Upper lobe of left lung (tissue), 6 donors: ENCODE data around the gene HOXA5. TPM values are rescaled to one million over a fixed set of nuclear protein-coding genes. Genes with fewer than 3 reads are reported as not detected.

ENCODE experiments used
- ATAC-seq, 2 donors: fragments of 200-7000 bp; cut with Tn5 transposase; one replicate each; pipeline ENCODE4 v1.9.1; 2022; ENCODE audit warnings: mild to moderate bottlenecking in 2 of 2, moderate library complexity in 2 of 2; ENCODE audit not compliant: low FRiP score in 2 of 2
- DNase-seq, 2 donors: peaks; one replicate each; pipeline ENCODE4 v3.0.0-alpha.2; 2019 to 2020
- H3K27ac ChIP-seq, 4 donors: fragments of 200-600 bp; sonication (generic); one replicate each; pipeline ENCODE4 v1.5.1; 2016 to 2019
- H3K27me3 ChIP-seq, 4 donors: fragments of 200-600 bp; sonication (generic); one replicate each; pipeline ENCODE4 v1.5.1; 2017 to 2019
- H3K36me3 ChIP-seq, 4 donors: fragments of 200-600 bp; sonication (generic); one replicate each; pipeline ENCODE4 v1.5.1; 2016 to 2019
- H3K4me1 ChIP-seq, 4 donors: fragments of 200-600 bp; sonication (generic); one replicate each; pipeline ENCODE4 v1.5.1; 2018 to 2019
- H3K4me3 ChIP-seq, 4 donors: fragments of 200-600 bp; sonication (generic); one replicate each; pipeline ENCODE4 v1.5.1; 2017 to 2019; ENCODE audit warnings: mild to moderate bottlenecking in 2 of 4, moderate library complexity in 1 of 4
- H3K9me3 ChIP-seq, 4 donors: fragments of 200-600 bp; sonication (generic); one replicate each; pipeline ENCODE4 v1.5.1; 2018 to 2019
- CTCF ChIP-seq, 6 experiments: fragments of 450-650 bp in 4 of 6; fragments of 200-600 bp in 2 of 6; sonication (generic) in 2 of 6; IDR thresholded peaks; one replicate each; pipeline ENCODE4 v1.5.1; 2016 to 2019; ENCODE audit warnings: antibody characterized with exemption in 6 of 6
- EP300 ChIP-seq, 4 donors: sonication (generic); formaldehyde crosslinking; IDR thresholded peaks; one replicate each; pipeline ENCODE4 v1.5.1; 2017; ENCODE audit warnings: antibody characterized with exemption in 4 of 4, control low read depth in 2 of 4
- POLR2A ChIP-seq, 4 donors: fragments of 450-650 bp; IDR thresholded peaks; one replicate each; pipeline ENCODE4 v1.5.1; 2016 to 2017; ENCODE audit warnings: antibody characterized with exemption in 4 of 4, mild to moderate bottlenecking in 2 of 4
- POLR2AphosphoS5 ChIP-seq, 2 donors: sonication (generic); formaldehyde crosslinking; IDR thresholded peaks; one replicate each; pipeline ENCODE4 v1.5.1; 2017; ENCODE audit warnings: antibody characterized with exemption in 2 of 2
- WGBS, 2 donors: methylation state at CpG; one replicate each; pipeline ENCODE4 v1.1.5; 2017 to 2018; 5-methylcytosine and 5-hydroxymethylcytosine counted together
- total RNA-seq, 6 donors: library from RNA; depleted of rRNA in 4 of 6; stranded (reverse); fragments of >200 nt in 4 of 6; gene quantifications; one replicate each; pipeline versions ENCODE4 v1.1.0 to v1.2.1, GENCODE V29; 2016 to 2021
- donor health status: DM: no; HTN: no; CAD: no; lungs with moderate emphysema.
- donor health status: DM: no; HTN: yes; CAD: no; lungs with severe emphysema.

The HOXA5 gene
- total RNA-seq, 6 donors from 2014 or later = 7.8 to 79.9 (median 16.9) TPM

DNA sequence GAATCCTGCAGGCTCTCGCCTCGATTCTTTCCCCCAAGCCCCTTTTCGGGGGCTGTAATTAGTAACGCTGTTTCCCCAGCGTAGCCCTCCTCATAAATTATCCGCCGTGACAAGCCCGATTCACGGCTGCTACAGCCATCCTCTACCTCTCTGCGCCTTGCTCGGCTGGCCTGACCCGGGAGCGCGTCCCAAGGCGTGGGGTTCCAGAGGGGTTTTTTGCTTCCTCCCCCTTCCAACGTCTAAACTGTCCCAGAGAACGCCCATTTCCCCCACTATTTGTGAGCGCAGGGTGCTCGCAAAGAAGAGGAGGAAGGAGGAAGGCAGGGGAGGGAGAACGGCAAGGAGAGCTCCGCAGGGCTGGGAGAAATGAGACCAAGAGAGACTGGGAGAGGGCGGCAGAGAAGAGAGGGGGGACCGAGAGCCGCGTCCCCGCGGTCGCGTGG, 880 bp downstream of the HOXA5 start:
- Histone ChIP-seq H3K27me3 (peaks cover 0 to 15% (median 7%) of the 10 kb centered on the region in 4 donors), H3K27ac (peak overlapping the region; percentile 94 to 98 (median 96)), H3K36me3 (no peaks in the 10 kb centered on the region), H3K9me3 (no peaks in the 10 kb centered on the region), H3K4me1 (peaks cover 4 to 25% (median 4%) of the 10 kb centered on the region in 4 donors), H3K4me3 (peak overlapping the region; percentile 47 to 74 (median 56))
- ATAC-seq = no peak
- no peak for TF ChIP-seq POLR2A (IDR thresholded peaks at IDR 0.05)
- TF ChIP-seq POLR2AphosphoS5 (IDR thresholded peaks at IDR 0.05) = no peak
- TF ChIP-seq CTCF (IDR thresholded peaks at IDR 0.05) = no peak
- TF ChIP-seq EP300 (IDR thresholded peaks at IDR 0.05) = no peak
- DNase-seq = peak in 1 of 2 donors; percentile 50
- WGBS, 2 donors = 25 to 33% methylated on average over 29 of the region's 29 CpGs

GRCh38 chr7:27141923-27142579, 1.4 kb downstream of the HOXA5 start:
- TF ChIP-seq CTCF (IDR thresholded peaks at IDR 0.05) (peak in 1 of 6 experiments; percentile 27), POLR2AphosphoS5 (IDR thresholded peaks at IDR 0.05) (no peak)
- Histone ChIP-seq H3K27ac (peak overlapping the region; percentile 94 to 98 (median 96)), H3K4me1 (peaks cover 0 to 19% (median 2%) of the 10 kb centered on the region in 4 donors), H3K36me3 (no peaks in the 10 kb centered on the region), H3K4me3 (peak overlapping the region; percentile 47 to 74 (median 56)), H3K9me3 (no peaks in the 10 kb centered on the region), H3K27me3 (peaks cover 0 to 12% (median 5%) of the 10 kb centered on the region in 4 donors)
- ATAC-seq = peak in 1 of 2 donors; percentile 8
- 14 to 39% methylated on average over 23 to 30 of the region's 30 CpGs for WGBS, 2 donors
- DNase-seq = peak in 1 of 2 donors; percentile 70

- Histone ChIP-seq H3K4me3 (peak overlapping the region; percentile 47 to 74 (median 56)), H3K27ac (peak overlapping the region; percentile 94 to 98 (median 96))
These were observed 2.2 kb downstream of the HOXA5 start for GRCh38 chr7:27141137-27141922.

More at GRCh38 chr7:27141137-27141922, 2.2 kb downstream of the HOXA5 start:
- DNase-seq (no peak), ATAC-seq (no peak)
- no peaks in the 10 kb centered on the region for H3K36me3 ChIP-seq
- H3K9me3 ChIP-seq = no peaks in the 10 kb centered on the region
- WGBS, 2 donors = 38 to 42% methylated on average over 18 of the region's 18 CpGs
- H3K27me3 ChIP-seq = peaks cover 0 to 12% (median 5%) of the 10 kb centered on the region in 4 donors
- no peak for TF ChIP-seq EP300 (IDR thresholded peaks at IDR 0.05)
- no peak for TF ChIP-seq POLR2A (IDR thresholded peaks at IDR 0.05)
- peak in 1 of 2 donors; percentile 4 for TF ChIP-seq POLR2AphosphoS5 (IDR thresholded peaks at IDR 0.05)
- no peak for TF ChIP-seq CTCF (IDR thresholded peaks at IDR 0.05)
- H3K4me1 ChIP-seq = peaks cover 4 to 24% (median 8%) of the 10 kb centered on the region in 4 donors
